H9 (cell line): ENCODE measurements around the gene TERB1. TPM values are rescaled to one million over a fixed set of nuclear protein-coding genes. Genes with fewer than 3 reads are reported as not detected.

Experiments
- DNase-seq: peaks from one replicate; pipeline ENCODE4 v3.0.0-alpha.2; 2017
- H2AFZ ChIP-seq: one replicate; pipeline ENCODE4 v1.6.1; 2013; ENCODE audit warnings: mild to moderate bottlenecking, low read length, control low read depth, moderate library complexity
- H2AK5ac ChIP-seq: 2 replicates; pipeline ENCODE4 v1.6.1; 2013; ENCODE audit warnings: low read length, control low read depth, mixed read lengths; ENCODE audit not compliant: insufficient read length
- H2BK120ac ChIP-seq: one replicate; pipeline ENCODE4 v1.6.1; 2013; ENCODE audit warnings: low read depth, mild to moderate bottlenecking, low read length, control low read depth, inconsistent platforms; ENCODE audit not compliant: poor library complexity, severe bottlenecking
- H2BK12ac ChIP-seq: 2 replicates; pipeline ENCODE4 v1.6.1; 2013; ENCODE audit warnings: low read length, control low read depth, mixed read lengths, low read depth; ENCODE audit not compliant: insufficient read length
- H2BK15ac ChIP-seq: 2 replicates; pipeline ENCODE4 v1.6.1; 2013; ENCODE audit warnings: low read depth, low read length, control low read depth
- H2BK20ac ChIP-seq: one replicate; pipeline ENCODE4 v1.6.1; 2013; ENCODE audit warnings: low read depth, mild to moderate bottlenecking, low read length, control low read depth, inconsistent platforms; ENCODE audit not compliant: poor library complexity, severe bottlenecking
- H2BK5ac ChIP-seq: 2 replicates; pipeline ENCODE4 v1.6.1; 2013; ENCODE audit warnings: low read length, control low read depth, mixed read lengths; ENCODE audit not compliant: insufficient read length
- H3K14ac ChIP-seq: 2 replicates; pipeline ENCODE4 v1.6.1; 2013; ENCODE audit warnings: low read length, control low read depth; ENCODE audit not compliant: insufficient read depth
- H3K18ac ChIP-seq: 2 replicates; pipeline ENCODE4 v1.6.1; 2013; ENCODE audit warnings: low read depth, mild to moderate bottlenecking, mixed read lengths, low read length, control low read depth; ENCODE audit not compliant: insufficient read length
- H3K23ac ChIP-seq: 2 replicates; pipeline ENCODE4 v1.6.1; 2013; ENCODE audit warnings: low read length, control low read depth, mixed read lengths, low read depth; ENCODE audit not compliant: insufficient read length
- H3K23me2 ChIP-seq: 2 replicates; pipeline ENCODE4 v1.6.1; 2013; ENCODE audit warnings: low read depth, mild to moderate bottlenecking, mixed read lengths, low read length, control low read depth; ENCODE audit not compliant: insufficient read length, poor library complexity, severe bottlenecking
- H3K27ac ChIP-seq: 2 replicates; pipeline ENCODE4 v1.5.1; 2013; ENCODE audit warnings: low read length, control low read depth, mixed read lengths, low read depth; ENCODE audit not compliant: insufficient read length
- H3K27me3 ChIP-seq: 2 replicates; pipeline ENCODE4 v1.6.1; 2013; ENCODE audit warnings: low read length, control low read depth, inconsistent platforms; ENCODE audit not compliant: insufficient read depth
- H3K4ac ChIP-seq: 2 replicates; pipeline ENCODE4 v1.6.1; 2013; ENCODE audit warnings: low read depth, mild to moderate bottlenecking, control low read depth, inconsistent platforms, low read length, moderate library complexity
- H3K4me1 ChIP-seq: 2 replicates; pipeline ENCODE4 v1.6.1; 2013; ENCODE audit warnings: low read length, control low read depth, inconsistent platforms; ENCODE audit not compliant: insufficient read depth
- H3K4me2 ChIP-seq: 2 replicates; pipeline ENCODE4 v1.6.1; 2013; ENCODE audit warnings: low read length, control low read depth, mixed read lengths; ENCODE audit not compliant: insufficient read length, insufficient read depth
- H3K56ac ChIP-seq: 2 replicates; pipeline ENCODE4 v1.6.1; 2013; ENCODE audit warnings: low read depth, mild to moderate bottlenecking, mixed read lengths, low read length, control low read depth; ENCODE audit not compliant: insufficient read length
- H3K79me1 ChIP-seq: 2 replicates; pipeline ENCODE4 v1.6.1; 2013; ENCODE audit warnings: low read depth, mild to moderate bottlenecking, moderate library complexity, low read length, control low read depth, inconsistent platforms; ENCODE audit not compliant: insufficient read depth, poor library complexity, severe bottlenecking
- H3K79me2 ChIP-seq: 2 replicates; pipeline ENCODE4 v1.6.1; 2013; ENCODE audit warnings: low read length, control low read depth, inconsistent platforms; ENCODE audit not compliant: insufficient read depth
- H3K9ac ChIP-seq: 2 replicates; pipeline ENCODE4 v1.6.1; 2013; ENCODE audit warnings: low read length, control low read depth, mixed read lengths; ENCODE audit not compliant: insufficient read length; ENCODE audit errors: extremely low read depth
- H3K9me3 ChIP-seq: one replicate; pipeline ENCODE4 v1.6.1; 2013; ENCODE audit warnings: low read depth, low read length, inconsistent platforms; ENCODE audit not compliant: control insufficient read depth
- H3T11ph ChIP-seq: one replicate; pipeline ENCODE4 v1.6.1; 2013; ENCODE audit warnings: mild to moderate bottlenecking, low read length, control low read depth, inconsistent platforms
- H4K20me1 ChIP-seq: one replicate; pipeline ENCODE4 v1.6.1; 2013; ENCODE audit not compliant: control insufficient read depth, insufficient read length, insufficient read depth
- H4K5ac ChIP-seq: 2 replicates; pipeline ENCODE4 v1.6.1; 2013; ENCODE audit warnings: low read depth, mild to moderate bottlenecking, mixed read lengths, low read length, control low read depth; ENCODE audit not compliant: insufficient read length
- H4K8ac ChIP-seq: replicated peaks from 2 replicates; pipeline ENCODE4 v1.6.1; 2013; ENCODE audit warnings: low read length, control low read depth, mixed read lengths, low read depth; ENCODE audit not compliant: insufficient read length
- H4K91ac ChIP-seq: 2 replicates; pipeline ENCODE4 v1.6.1; 2013; ENCODE audit warnings: low read depth, mild to moderate bottlenecking, moderate library complexity, mixed read lengths, low read length, control low read depth; ENCODE audit not compliant: insufficient read length
- H3K27ac Mint-ChIP-seq, 3 experiments: 2 replicates in 2 of 3; 3 replicates in 1 of 3; pipeline ENCODE4 v1.8.0; 2020 to 2021; ENCODE audit warnings: mixed read lengths in 3 of 3, mild to moderate bottlenecking in 1 of 3, moderate library complexity in 1 of 3
- H3K27me3 Mint-ChIP-seq: 2 replicates; pipeline ENCODE4 v1.8.0; 2021; ENCODE audit warnings: low read depth, mild to moderate bottlenecking, moderate library complexity, mixed read lengths
- H3K36me3 Mint-ChIP-seq, 3 experiments: 2 replicates in 2 of 3; 3 replicates in 1 of 3; pipeline ENCODE4 v1.8.0; 2020 to 2021; ENCODE audit warnings: low read depth in 3 of 3, mixed read lengths in 3 of 3; ENCODE audit not compliant: insufficient read depth in 1 of 3
- H3K4me1 Mint-ChIP-seq, 2 experiments: 2 replicates each; pipeline ENCODE4 v1.8.0; 2020; ENCODE audit warnings: mixed read lengths in 2 of 2
- H3K4me3 Mint-ChIP-seq, 2 experiments: 2 replicates in 1 of 2; 3 replicates in 1 of 2; pipeline ENCODE4 v1.8.0; 2020 to 2021; ENCODE audit warnings: mild to moderate bottlenecking in 2 of 2, mixed read lengths in 2 of 2, moderate library complexity in 1 of 2
- H3K9me3 Mint-ChIP-seq, 2 experiments: 2 replicates in 1 of 2; 3 replicates in 1 of 2; pipeline ENCODE4 v1.8.0; 2020; ENCODE audit warnings: mild to moderate bottlenecking in 2 of 2, mixed read lengths in 2 of 2, moderate library complexity in 1 of 2
- WGBS: extraction: QIAGEN DNeasy Blood & Tissue Kit; methylation state at CpG from one replicate; pipeline ENCODE4 v1.1.7; 2013; ENCODE audit warnings: missing lambda C conversion rate, low lambda C conversion rate, mixed read lengths; ENCODE audit not compliant: insufficient read length; ENCODE audit errors: extremely low coverage; 5-methylcytosine and 5-hydroxymethylcytosine counted together
- total RNA-seq: library from RNA; stranded (reverse); gene quantifications from 2 replicates; pipeline ENCODE4 v1.2.1, GENCODE V29; 2021
- TF ChIP-seq, protein P1 (sequence below): fragments of 200-600 bp; sonication (generic); conservative IDR thresholded peaks from 3 replicates; pipeline ENCODE4 v1.8.0; 2021; ENCODE audit warnings: antibody characterized with exemption, mild to moderate bottlenecking

TERB1 gene
- total RNA-seq, 1 experiment from 2014 or later, result not detected

- Mint-ChIP-seq H3K4me1 (peaks cover 18 to 24% of the 10 kb centered on the region in 2 experiments), H3K27ac (peak overlapping the region in 1 of 3 experiments; percentile 65; a peak in 2 of 7 replicates), H3K27me3 (no peaks in the 10 kb centered on the region), H3K9me3 (no peaks in the 10 kb centered on the region), H3K36me3 (peaks cover 27 to 73% (median 73%) of the 10 kb centered on the region in 3 experiments; a peak in 6 of 7 replicates), H3K4me3 (no peak overlapping the region)
- Histone ChIP-seq H3K23ac (no peak overlapping the region), H3K27me3 (no peaks in the 10 kb centered on the region), H3K4ac (no peak overlapping the region), H3K79me1 (peaks cover 14% of the 10 kb centered on the region), H3K18ac (no peak overlapping the region), H3K79me2 (peaks cover 11% of the 10 kb centered on the region; the same call in 1 of the 2 replicates), H2BK5ac (no peak overlapping the region), H2AFZ (no peak overlapping the region), H3K4me1 (no peaks in the 10 kb centered on the region), H3K9ac (no peak overlapping the region), H2BK120ac (no peak overlapping the region), H3K56ac (no peak overlapping the region), H2BK20ac (no peak overlapping the region), H3K23me2 (no peaks in the 10 kb centered on the region), H2AK5ac (no peak overlapping the region), H2BK12ac (no peak overlapping the region), H4K20me1 (no peaks in the 10 kb centered on the region), H2BK15ac (no peak overlapping the region), H3K4me2 (no peak overlapping the region), H3K9me3 (no peaks in the 10 kb centered on the region), H4K8ac (no peak overlapping the region), H3K27ac (no peak overlapping the region), H4K5ac (no peak overlapping the region), H3T11ph (no peak overlapping the region), H4K91ac (no peak overlapping the region), H3K14ac (no peak overlapping the region)
- WGBS, result no CpG with 5 or more reads among the region's 10 CpGs
- DNase-seq, result no peak
- TF ChIP-seq, protein P1, sequence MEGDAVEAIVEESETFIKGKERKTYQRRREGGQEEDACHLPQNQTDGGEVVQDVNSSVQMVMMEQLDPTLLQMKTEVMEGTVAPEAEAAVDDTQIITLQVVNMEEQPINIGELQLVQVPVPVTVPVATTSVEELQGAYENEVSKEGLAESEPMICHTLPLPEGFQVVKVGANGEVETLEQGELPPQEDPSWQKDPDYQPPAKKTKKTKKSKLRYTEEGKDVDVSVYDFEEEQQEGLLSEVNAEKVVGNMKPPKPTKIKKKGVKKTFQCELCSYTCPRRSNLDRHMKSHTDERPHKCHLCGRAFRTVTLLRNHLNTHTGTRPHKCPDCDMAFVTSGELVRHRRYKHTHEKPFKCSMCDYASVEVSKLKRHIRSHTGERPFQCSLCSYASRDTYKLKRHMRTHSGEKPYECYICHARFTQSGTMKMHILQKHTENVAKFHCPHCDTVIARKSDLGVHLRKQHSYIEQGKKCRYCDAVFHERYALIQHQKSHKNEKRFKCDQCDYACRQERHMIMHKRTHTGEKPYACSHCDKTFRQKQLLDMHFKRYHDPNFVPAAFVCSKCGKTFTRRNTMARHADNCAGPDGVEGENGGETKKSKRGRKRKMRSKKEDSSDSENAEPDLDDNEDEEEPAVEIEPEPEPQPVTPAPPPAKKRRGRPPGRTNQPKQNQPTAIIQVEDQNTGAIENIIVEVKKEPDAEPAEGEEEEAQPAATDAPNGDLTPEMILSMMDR, result no peak
Measured at GRCh38 chr16:66741169-66741900, 60.0 kb downstream of the TERB1 start.
